T-helper 17 cell (primary cell): ENCODE measurements around the gene KLRF1. TPM values are rescaled to one million over a fixed set of nuclear protein-coding genes. Genes with fewer than 3 reads are reported as not detected.

Experiments
- ATAC-seq: fragments of 150-1000 bp; cut with Tn5 transposase; 2 replicates; pipeline ENCODE4 v1.10.0; 2021; ENCODE audit warnings: mild to moderate bottlenecking, moderate library complexity
- DNase-seq, 3 donors: peaks; one replicate each; pipeline versions ENCODE4 v3.0.0 to v3.0.0-alpha.2; 2020 to 2021
- H3K9me3 ChIP-seq: one replicate; pipeline ENCODE4 v1.7.0; 2013; ENCODE audit warnings: low read length, mild to moderate bottlenecking; ENCODE audit not compliant: control insufficient read depth, poor library complexity, severe bottlenecking
- H3K27ac Mint-ChIP-seq: one replicate; pipeline ENCODE4 v1.8.0; 2022; ENCODE audit warnings: mild to moderate bottlenecking, moderate library complexity, mixed read lengths
- H3K27me3 Mint-ChIP-seq: one replicate; pipeline ENCODE4 v1.8.0; 2022; ENCODE audit warnings: mixed read lengths
- H3K36me3 Mint-ChIP-seq: one replicate; pipeline ENCODE4 v1.8.0; 2022; ENCODE audit warnings: low read depth, mixed read lengths
- H3K4me1 Mint-ChIP-seq: one replicate; pipeline ENCODE4 v1.8.0; 2022; ENCODE audit warnings: mild to moderate bottlenecking, mixed read lengths
- H3K4me3 Mint-ChIP-seq: one replicate; pipeline ENCODE4 v1.8.0; 2022; ENCODE audit warnings: mild to moderate bottlenecking, moderate library complexity, mixed read lengths
- total RNA-seq, 4 donors: library from RNA in 2 of 4; stranded (reverse) in 2 of 4; gene quantifications; one replicate each; pipeline ENCODE4 v1.2.3 and lab custom pipeline; 2022 to 2026

The KLRF1 gene
- total RNA-seq, 2 donors from 2014 or later: 0.52 to 0.57 TPM

- ATAC-seq (no peak), DNase-seq (no peak)
Observed at GRCh38 chr12:9820281-9820930, 6.9 kb upstream of the KLRF1 start.

GRCh38 chr12:9829483-9829882 is 2.2 kb downstream of the KLRF1 start:
- H3K9me3 ChIP-seq: no peaks in the 10 kb centered on the region
- H3K4me1 Mint-ChIP-seq: no peaks in the 10 kb centered on the region
- H3K27me3 Mint-ChIP-seq: peaks cover 7% of the 10 kb centered on the region
- ATAC-seq (no peak), DNase-seq (no peak)
- no peak overlapping the region for H3K27ac Mint-ChIP-seq
- H3K4me3 Mint-ChIP-seq: no peak overlapping the region
- H3K36me3 Mint-ChIP-seq: no peaks in the 10 kb centered on the region

More at GRCh38 chr12:9820281-9820930, 6.9 kb upstream of the KLRF1 start:
- no peaks in the 10 kb centered on the region for H3K9me3 ChIP-seq
- H3K27me3 Mint-ChIP-seq: peaks cover 50% of the 10 kb centered on the region
- peaks cover 7% of the 10 kb centered on the region for H3K4me1 Mint-ChIP-seq
- H3K4me3 Mint-ChIP-seq: no peak overlapping the region
- H3K36me3 Mint-ChIP-seq: peaks cover 2% of the 10 kb centered on the region
- no peak overlapping the region for H3K27ac Mint-ChIP-seq

DNA sequence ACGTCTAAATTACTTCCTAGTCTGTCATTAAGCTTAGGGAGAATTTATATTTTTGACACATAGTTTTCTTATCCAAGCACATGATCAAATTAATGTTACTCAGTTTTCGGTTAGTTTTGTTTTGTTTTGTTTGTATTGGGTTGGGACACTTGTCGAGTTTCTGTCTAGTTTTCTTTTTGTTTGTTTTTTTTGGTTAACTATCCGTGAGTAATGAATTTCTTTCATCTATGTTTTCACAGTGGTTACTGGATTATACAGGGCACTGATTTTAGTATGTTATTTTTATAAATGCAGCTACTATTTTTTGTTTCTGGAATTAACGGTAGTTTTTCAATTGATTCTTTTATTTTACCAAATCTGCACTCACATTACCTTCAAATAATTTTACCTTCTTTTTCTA is 2.7 kb downstream of the KLRF1 start:
- Mint-ChIP-seq H3K27me3 (peaks cover 4% of the 10 kb centered on the region), H3K4me1 (no peaks in the 10 kb centered on the region), H3K27ac (no peak overlapping the region), H3K4me3 (no peak overlapping the region), H3K36me3 (no peaks in the 10 kb centered on the region)
- H3K9me3 ChIP-seq: no peaks in the 10 kb centered on the region
- DNase-seq: no peak
- ATAC-seq: no peak

GRCh38 chr12:9831720-9832119 is 4.4 kb downstream of the KLRF1 start:
- peaks cover 4% of the 10 kb centered on the region for H3K27me3 Mint-ChIP-seq
- no peak overlapping the region for H3K4me3 Mint-ChIP-seq
- no peak for ATAC-seq
- H3K27ac Mint-ChIP-seq: no peak overlapping the region
- H3K4me1 Mint-ChIP-seq: no peaks in the 10 kb centered on the region
- no peaks in the 10 kb centered on the region for H3K36me3 Mint-ChIP-seq
- no peak for DNase-seq
- H3K9me3 ChIP-seq: no peaks in the 10 kb centered on the region

DNA sequence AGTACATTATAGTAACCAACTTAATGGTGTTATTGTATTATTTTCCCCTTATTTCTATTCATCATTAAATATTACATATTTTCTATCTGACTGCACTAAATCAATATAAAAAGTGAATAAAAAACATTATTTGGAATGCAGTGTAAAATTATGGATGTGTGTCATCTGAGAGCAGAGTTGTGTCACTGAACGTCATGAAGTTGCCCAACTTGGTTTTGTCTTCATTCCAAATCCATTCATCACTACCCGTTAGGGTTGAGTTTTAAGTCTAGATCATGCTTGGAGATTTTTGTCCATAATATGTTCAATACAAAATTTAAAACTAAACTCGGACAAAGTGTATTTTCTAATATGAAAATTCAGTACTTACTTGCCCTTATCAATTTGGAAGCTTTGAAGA is 16.1 kb downstream of the KLRF1 start:
- Mint-ChIP-seq H3K27ac (no peak overlapping the region), H3K4me1 (no peaks in the 10 kb centered on the region)
- no peak for ATAC-seq

DNA sequence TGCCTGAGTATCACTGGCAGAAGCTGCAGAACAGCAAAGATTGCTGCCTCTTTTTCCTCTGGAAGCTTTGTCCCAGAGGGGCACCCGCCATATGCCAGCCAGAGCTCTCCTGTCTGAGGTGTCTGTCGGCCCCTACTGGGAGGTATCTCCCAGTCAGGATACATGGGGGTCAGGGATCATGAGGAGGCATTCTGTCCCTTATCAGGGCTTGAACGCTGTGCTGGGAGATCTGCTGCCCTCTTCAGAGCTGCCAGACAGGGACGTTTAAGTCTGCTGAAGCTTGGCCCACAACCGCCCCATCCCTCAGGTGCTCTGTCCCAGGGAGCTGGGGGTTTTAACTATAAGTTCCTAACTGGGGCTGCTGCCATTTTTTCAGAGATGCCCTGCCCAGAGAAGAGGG is 21.6 kb downstream of the KLRF1 start:
- H3K4me3 Mint-ChIP-seq: no peak overlapping the region
- no peaks in the 10 kb centered on the region for H3K27me3 Mint-ChIP-seq
- H3K27ac Mint-ChIP-seq: no peak overlapping the region
- H3K36me3 Mint-ChIP-seq: peaks cover 10% of the 10 kb centered on the region
- no peaks in the 10 kb centered on the region for H3K4me1 Mint-ChIP-seq
- DNase-seq: no peak
- ATAC-seq: no peak
- H3K9me3 ChIP-seq: no peaks in the 10 kb centered on the region

More for the DNA sequence above, 16.1 kb downstream of the KLRF1 start:
- H3K9me3 ChIP-seq: no peaks in the 10 kb centered on the region
- DNase-seq: no peak
- Mint-ChIP-seq H3K4me3 (no peak overlapping the region), H3K27me3 (no peaks in the 10 kb centered on the region), H3K36me3 (no peaks in the 10 kb centered on the region)

DNA sequence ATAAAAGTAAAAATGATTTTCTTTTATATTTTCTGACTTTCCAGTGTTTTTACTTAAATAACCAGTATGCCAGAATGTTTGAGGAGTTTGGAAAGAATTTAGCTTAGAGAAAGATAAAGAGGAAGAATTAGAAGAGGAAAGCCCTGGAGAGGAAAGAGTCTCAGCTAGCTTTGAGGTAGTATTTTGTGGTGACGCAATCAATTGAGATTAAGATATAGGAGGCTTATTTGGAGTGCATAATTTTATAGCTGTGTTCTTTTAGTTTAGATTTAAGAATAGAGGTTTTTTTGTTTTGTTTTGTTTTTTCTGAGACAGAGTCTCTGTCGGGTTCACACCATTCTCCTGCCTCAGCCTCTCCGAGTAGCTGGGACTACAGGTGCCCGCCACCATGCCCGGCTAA is 23.8 kb downstream of the KLRF1 start:
- H3K9me3 ChIP-seq: no peaks in the 10 kb centered on the region
- Mint-ChIP-seq H3K4me1 (peaks cover 4% of the 10 kb centered on the region), H3K36me3 (peaks cover 19% of the 10 kb centered on the region), H3K27ac (no peak overlapping the region), H3K27me3 (no peaks in the 10 kb centered on the region), H3K4me3 (no peak overlapping the region)
- ATAC-seq (no peak), DNase-seq (no peak)

DNA sequence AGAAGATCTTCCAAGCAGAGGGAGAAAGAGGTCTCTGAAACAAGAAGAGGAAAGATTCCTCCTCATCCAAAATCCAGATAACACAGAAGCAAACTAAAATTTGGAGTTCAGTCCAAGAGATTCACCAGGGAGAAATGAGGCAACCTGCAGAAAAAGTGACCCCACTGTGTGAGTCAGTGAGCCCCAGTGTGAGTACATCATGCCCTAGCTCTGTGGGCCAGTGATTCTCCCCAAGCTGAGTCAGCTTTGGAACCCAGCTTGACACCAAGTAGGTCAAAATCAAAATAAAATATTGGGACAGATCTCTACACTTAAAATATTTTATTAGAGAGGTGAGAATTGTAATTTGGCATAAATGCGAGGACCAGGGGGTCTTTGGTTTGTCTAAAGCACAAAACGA is 24.6 kb downstream of the KLRF1 start:
- H3K27ac Mint-ChIP-seq: no peak overlapping the region
- no peak for ATAC-seq

GRCh38 chr12:9856151-9856550 is 28.9 kb downstream of the KLRF1 start:
- Mint-ChIP-seq H3K4me3 (no peak overlapping the region), H3K4me1 (peaks cover 20% of the 10 kb centered on the region), H3K27me3 (no peaks in the 10 kb centered on the region), H3K36me3 (peaks cover 25% of the 10 kb centered on the region), H3K27ac (no peak overlapping the region)
- DNase-seq: no peak
- ATAC-seq: no peak
- no peaks in the 10 kb centered on the region for H3K9me3 ChIP-seq

More for the DNA sequence above, 24.6 kb downstream of the KLRF1 start:
- no peaks in the 10 kb centered on the region for H3K9me3 ChIP-seq
- no peak overlapping the region for H3K4me3 Mint-ChIP-seq
- no peak for DNase-seq
- peaks cover 22% of the 10 kb centered on the region for H3K36me3 Mint-ChIP-seq
- peaks cover 7% of the 10 kb centered on the region for H3K4me1 Mint-ChIP-seq
- H3K27me3 Mint-ChIP-seq: no peaks in the 10 kb centered on the region

DNA sequence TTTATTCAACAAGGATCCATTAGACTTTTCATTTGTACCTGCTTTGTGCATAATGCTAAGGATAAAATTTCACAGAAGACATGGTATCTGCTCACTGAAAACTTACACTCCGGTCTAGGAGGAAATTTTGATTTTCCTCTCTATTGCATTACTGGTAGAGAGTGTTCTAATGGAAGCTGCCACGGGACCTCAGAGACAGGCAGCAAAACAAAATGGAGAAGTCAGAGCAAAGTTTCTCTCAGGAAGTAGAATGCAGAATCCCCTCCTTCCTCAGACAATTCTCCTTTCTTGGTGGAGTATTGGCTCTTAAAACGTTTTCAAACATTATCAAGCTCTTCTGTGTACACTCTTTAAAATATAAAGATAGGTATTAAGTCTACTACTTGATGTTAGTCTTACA is 29.6 kb downstream of the KLRF1 start:
- DNase-seq: no peak
- Mint-ChIP-seq H3K4me3 (no peak overlapping the region), H3K4me1 (peaks cover 21% of the 10 kb centered on the region), H3K36me3 (peaks cover 25% of the 10 kb centered on the region), H3K27ac (no peak overlapping the region), H3K27me3 (no peaks in the 10 kb centered on the region)
- ATAC-seq: no peak
- H3K9me3 ChIP-seq: no peaks in the 10 kb centered on the region

DNA sequence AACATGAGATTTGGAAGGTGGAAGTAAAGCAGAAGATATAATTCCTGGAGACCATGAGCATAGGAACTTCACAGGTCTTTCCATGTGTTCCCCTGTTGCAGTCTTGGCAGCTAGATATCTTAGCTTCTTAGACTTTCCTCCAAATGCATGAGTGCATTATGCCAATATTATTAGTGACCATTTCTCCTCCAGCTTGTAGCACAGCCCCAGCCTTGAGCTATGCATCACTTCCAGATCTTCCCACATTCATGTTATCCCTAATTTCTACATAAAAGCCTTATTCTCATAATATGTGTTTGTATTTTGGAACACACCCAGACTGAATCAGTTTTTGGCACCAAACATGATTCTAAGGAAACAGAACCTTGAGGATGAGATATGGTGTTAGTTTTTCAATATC is 30.9 kb downstream of the KLRF1 start:
- H3K9me3 ChIP-seq: no peaks in the 10 kb centered on the region
- ATAC-seq (no peak), DNase-seq (no peak)
- Mint-ChIP-seq H3K27me3 (no peaks in the 10 kb centered on the region), H3K4me1 (peaks cover 26% of the 10 kb centered on the region), H3K36me3 (peaks cover 21% of the 10 kb centered on the region), H3K4me3 (no peak overlapping the region), H3K27ac (no peak overlapping the region)

DNA sequence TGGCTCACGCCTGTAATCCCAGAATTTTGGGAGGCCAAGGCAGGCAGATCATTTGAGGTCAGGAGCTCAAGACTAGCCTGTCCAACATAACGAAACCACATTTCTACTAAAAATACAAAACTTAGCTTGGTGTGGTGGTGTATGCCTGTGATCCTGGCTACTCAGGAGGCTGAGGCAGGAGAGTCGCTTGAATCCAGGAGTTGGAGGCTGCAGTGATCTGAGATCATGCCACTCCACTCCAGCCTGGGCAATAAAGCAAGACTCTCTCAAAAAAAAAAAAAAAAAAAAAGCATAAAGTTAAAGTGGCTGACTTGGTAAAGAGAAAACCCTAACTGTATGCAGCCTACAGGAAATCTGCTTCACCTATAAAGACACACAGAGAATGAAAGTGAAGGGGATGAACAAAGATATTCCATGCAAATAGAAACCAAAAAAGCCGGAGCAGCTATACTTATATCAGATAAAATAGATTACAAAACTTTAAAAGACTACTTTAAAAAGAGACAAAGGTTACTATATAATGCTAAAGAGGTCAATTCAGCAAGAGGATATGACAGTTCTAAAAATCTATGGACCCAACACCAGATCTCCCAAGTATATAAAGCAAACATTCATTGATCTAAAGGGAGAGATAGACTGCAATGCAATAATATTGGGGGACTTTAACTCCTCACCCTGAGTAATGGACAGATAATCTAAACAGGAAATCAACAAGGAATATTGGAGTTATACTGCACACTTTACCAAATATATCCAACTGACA is 37.8 kb downstream of the KLRF1 start:
- Mint-ChIP-seq H3K4me3 (peak overlapping the region; percentile 89), H3K4me1 (peaks cover 38% of the 10 kb centered on the region), H3K27ac (peak overlapping the region; percentile 100), H3K36me3 (peaks cover 5% of the 10 kb centered on the region), H3K27me3 (no peaks in the 10 kb centered on the region)
- H3K9me3 ChIP-seq: no peaks in the 10 kb centered on the region
- no peak for DNase-seq
- ATAC-seq: peak; percentile 29

- Mint-ChIP-seq H3K4me1 (peaks cover 40% of the 10 kb centered on the region), H3K36me3 (peaks cover 5% of the 10 kb centered on the region), H3K27ac (peak overlapping the region; percentile 100), H3K27me3 (no peaks in the 10 kb centered on the region), H3K4me3 (peak overlapping the region; percentile 95)
- DNase-seq (no peak), ATAC-seq (no peak)
- H3K9me3 ChIP-seq: no peaks in the 10 kb centered on the region
Observed at GRCh38 chr12:9866860-9867269, 39.6 kb downstream of the KLRF1 start.

- ATAC-seq: no peak
- no peaks in the 10 kb centered on the region for H3K9me3 ChIP-seq
- H3K4me3 Mint-ChIP-seq: peak overlapping the region; percentile 95
- peak overlapping the region; percentile 100 for H3K27ac Mint-ChIP-seq
- H3K36me3 Mint-ChIP-seq: peaks cover 5% of the 10 kb centered on the region
- H3K27me3 Mint-ChIP-seq: no peaks in the 10 kb centered on the region
- H3K4me1 Mint-ChIP-seq: peaks cover 38% of the 10 kb centered on the region
- no peak for DNase-seq
Observed at GRCh38 chr12:9867531-9867930, 40.2 kb downstream of the KLRF1 start.
